MM.1S (cell line): ENCODE data around the gene LTO1.

Source experiments
- DNase-seq: peaks from one replicate; pipeline ENCODE4 v3.0.0-alpha.2; 2015
- H2AFZ ChIP-seq: fragments of 300-600 bp; sonication (generic); 2 replicates; pipeline ENCODE4 v1.6.0; 2016; ENCODE audit warnings: antibody characterized with exemption, low read length
- H3F3A ChIP-seq: fragments of 300-600 bp; sonication (generic); 2 replicates; pipeline ENCODE4 v1.6.1; 2016; ENCODE audit warnings: mild to moderate bottlenecking, antibody characterized with exemption, low read length, moderate library complexity, mixed read lengths; ENCODE audit not compliant: insufficient read depth
- H3K27ac ChIP-seq: fragments of 300-600 bp; sonication (generic); 2 replicates; pipeline ENCODE4 v1.5.1; 2016; ENCODE audit warnings: mild to moderate bottlenecking, low read length
- H3K27me3 ChIP-seq: fragments of 300-600 bp; sonication (generic); replicated peaks from 2 replicates; pipeline ENCODE4 v1.6.0; 2016; ENCODE audit warnings: low read length; ENCODE audit not compliant: insufficient read depth
- H3K36me3 ChIP-seq: fragments of 300-600 bp; sonication (generic); replicated peaks from 2 replicates; pipeline ENCODE4 v1.6.1; 2016; ENCODE audit warnings: mild to moderate bottlenecking, low read length, mixed read lengths; ENCODE audit not compliant: insufficient read depth
- H3K4me1 ChIP-seq: fragments of 300-600 bp; sonication (generic); 2 replicates; pipeline ENCODE4 v1.6.1; 2016; ENCODE audit warnings: low read length, mixed read lengths
- H3K4me2 ChIP-seq: fragments of 300-600 bp; sonication (generic); 2 replicates; pipeline ENCODE4 v1.6.0; 2016; ENCODE audit warnings: low read depth, low read length
- H3K4me3 ChIP-seq: fragments of 300-600 bp; sonication (generic); 2 replicates; pipeline ENCODE4 v1.5.1; 2016; ENCODE audit warnings: low read length, mixed read lengths
- H3K79me2 ChIP-seq: fragments of 300-600 bp; sonication (generic); 2 replicates; pipeline ENCODE4 v1.6.1; 2016; ENCODE audit warnings: mixed run types, low read length, mixed read lengths
- H3K9ac ChIP-seq: fragments of 300-600 bp; sonication (generic); 2 replicates; pipeline ENCODE4 v1.6.1; 2016; ENCODE audit warnings: low read length, mixed read lengths
- H3K9me2 ChIP-seq: fragments of 300-600 bp; sonication (generic); replicated peaks from 2 replicates; pipeline ENCODE4 v1.6.1; 2016; ENCODE audit warnings: mild to moderate bottlenecking, low read length, mixed read lengths; ENCODE audit not compliant: insufficient read depth
- H3K9me3 ChIP-seq: fragments of 300-600 bp; sonication (generic); replicated peaks from 2 replicates; pipeline ENCODE4 v1.6.1; 2016; ENCODE audit warnings: mild to moderate bottlenecking, low read length, mixed read lengths; ENCODE audit not compliant: insufficient read depth
- H4K20me1 ChIP-seq: fragments of 300-600 bp; sonication (generic); 2 replicates; pipeline ENCODE4 v1.6.1; 2016; ENCODE audit warnings: mild to moderate bottlenecking, low read length, moderate library complexity, mixed read lengths; ENCODE audit not compliant: insufficient read depth
- CTCF ChIP-seq: fragments of 300-600 bp; sonication (generic); IDR thresholded peaks from 2 replicates; pipeline ENCODE4 v1.5.1; 2016; ENCODE audit warnings: antibody characterized with exemption, low read length, mixed read lengths
- EZH2 ChIP-seq: fragments of 300-600 bp; sonication (generic); optimal IDR thresholded peaks from 2 replicates; pipeline ENCODE3; 2017; ENCODE audit warnings: low read depth, mild to moderate bottlenecking, antibody characterized with exemption, low read length, mixed read lengths
- EZH2phosphoT487 ChIP-seq: fragments of 300-600 bp; sonication (generic); IDR thresholded peaks from 2 replicates; pipeline ENCODE4 v1.6.1; 2018; ENCODE audit warnings: antibody characterized with exemption, low read length

The LTO1 gene

GRCh38 chr11:69686856-69687255, 11.7 kb upstream of the LTO1 start:
- no peak for DNase-seq
- Histone ChIP-seq H4K20me1 (no peaks in the 10 kb centered on the region), H3K9me3 (no peaks in the 10 kb centered on the region), H3K4me3 (no peak overlapping the region), H3K9ac (no peak overlapping the region), H3K9me2 (no peaks in the 10 kb centered on the region), H3K27me3 (peaks cover 27% of the 10 kb centered on the region), H3K4me2 (no peak overlapping the region), H2AFZ (no peak overlapping the region), H3K4me1 (0 out of 2 replicates have a peak, but pooled peaks cover 4% of the 10 kb centered on the region), H3K27ac (no peak overlapping the region), H3K79me2 (no peaks in the 10 kb centered on the region), H3F3A (no peaks in the 10 kb centered on the region), H3K36me3 (no peaks in the 10 kb centered on the region)
- TF ChIP-seq EZH2phosphoT487 (no peak), CTCF (no peak)

GRCh38 chr11:69686452-69686851, 11.3 kb upstream of the LTO1 start:
- H3K27me3 ChIP-seq, result peaks cover 27% of the 10 kb centered on the region
- H3K4me2 ChIP-seq, result no peak overlapping the region
- H3F3A ChIP-seq, result no peaks in the 10 kb centered on the region
- no peaks in the 10 kb centered on the region for H3K79me2 ChIP-seq
- H3K27ac ChIP-seq, result no peak overlapping the region
- H4K20me1 ChIP-seq, result no peaks in the 10 kb centered on the region
- H3K4me3 ChIP-seq, result no peak overlapping the region
- no peak overlapping the region for H3K9ac ChIP-seq
- no peak overlapping the region for H2AFZ ChIP-seq
- no peak for DNase-seq
- no peak for TF ChIP-seq CTCF
- no peak for TF ChIP-seq EZH2
- no peak for TF ChIP-seq EZH2phosphoT487
- H3K36me3 ChIP-seq, result no peaks in the 10 kb centered on the region
- H3K9me3 ChIP-seq, result no peaks in the 10 kb centered on the region
- 0 out of 2 replicates have a peak, but pooled peaks cover 4% of the 10 kb centered on the region for H3K4me1 ChIP-seq
- no peaks in the 10 kb centered on the region for H3K9me2 ChIP-seq

GRCh38 chr11:69685348-69685747, 10.2 kb upstream of the LTO1 start:
- DNase-seq, result no peak
- no peaks in the 10 kb centered on the region for H3K9me2 ChIP-seq
- H4K20me1 ChIP-seq, result no peaks in the 10 kb centered on the region
- H3K9me3 ChIP-seq, result no peaks in the 10 kb centered on the region
- peaks cover 29% of the 10 kb centered on the region for H3K27me3 ChIP-seq
- H3K4me1 ChIP-seq, result 0 out of 2 replicates have a peak, but pooled peaks cover 4% of the 10 kb centered on the region
- H3F3A ChIP-seq, result no peaks in the 10 kb centered on the region
- no peak overlapping the region for H3K9ac ChIP-seq
- TF ChIP-seq CTCF (no peak), EZH2phosphoT487 (no peak), EZH2 (no peak)
- 0 out of 2 replicates have a peak overlapping the region, but pooled peaks have one; percentile 11 for H3K4me3 ChIP-seq
- H3K36me3 ChIP-seq, result no peaks in the 10 kb centered on the region
- H3K79me2 ChIP-seq, result no peaks in the 10 kb centered on the region
- no peak overlapping the region for H3K27ac ChIP-seq
- H2AFZ ChIP-seq, result 0 out of 2 replicates have a peak overlapping the region, but pooled peaks have one; percentile 12
- peak overlapping the region; percentile 47 for H3K4me2 ChIP-seq
